Activated naive CD4-positive, alpha-beta T cell treated with anti-CD3 and anti-CD28 coated beads for 36 hours (primary cell): ENCODE data around the gene ERC2. TPM values are rescaled to one million over a fixed set of nuclear protein-coding genes. Genes with fewer than 3 reads are reported as not detected.

Source experiments
- CTCF ChIA-PET: fragments of 350-600 bp; sonication (Branson Sonifier 250); formaldehyde crosslinking; loops from one replicate; lab custom pipeline; 2021; ENCODE audit warnings: antibody characterized with exemption; lab: Charles Lee
- DNase-seq: peaks from one replicate; pipeline ENCODE4 v3.0.0-alpha.2; 2020
- H3K27ac Mint-ChIP-seq: one replicate; pipeline ENCODE4 v1.8.0; 2021; ENCODE audit warnings: mild to moderate bottlenecking, mixed read lengths
- H3K27me3 Mint-ChIP-seq: one replicate; pipeline ENCODE4 v1.8.0; 2021; ENCODE audit warnings: low read depth, mixed read lengths
- H3K36me3 Mint-ChIP-seq: one replicate; pipeline ENCODE4 v1.8.0; 2021; ENCODE audit warnings: low read depth, mixed read lengths
- H3K4me1 Mint-ChIP-seq: one replicate; pipeline ENCODE4 v1.8.0; 2021; ENCODE audit warnings: low read depth, mixed read lengths
- H3K4me3 Mint-ChIP-seq: one replicate; pipeline ENCODE4 v1.8.0; 2021; ENCODE audit warnings: mild to moderate bottlenecking, moderate library complexity, mixed read lengths
- H3K9me3 Mint-ChIP-seq: one replicate; pipeline ENCODE4 v1.8.0; 2021; ENCODE audit warnings: mixed read lengths
- intact Hi-C: fragments of 100-400 bp; cut with micrococcal nuclease; formaldehyde crosslinking; loops from one replicate; pipeline ENCODE4 v1.15.1; 2023
- microRNA-seq: library from miRNA; unstranded; fragments of <30 nt; microRNA quantifications from one replicate; pipeline ENCODE4 v1.2.0, GENCODE V29; 2022; ENCODE audit warnings: borderline microRNAs expressed, borderline replicate concordance
- total RNA-seq, 2 experiments: library from RNA; stranded (reverse); gene quantifications; one replicate each; pipeline ENCODE4 v1.2.3, GENCODE V29; 2021

ERC2 gene
- total RNA-seq, 2 experiments from 2014 or later = 0.12 TPM; not detected in 1

GRCh38 chr3:55469957-55470526, 998.2 kb downstream of the ERC2 start:
- Mint-ChIP-seq H3K9me3 (no peaks in the 10 kb centered on the region), H3K4me3 (no peak overlapping the region), H3K36me3 (no peaks in the 10 kb centered on the region), H3K27ac (no peak overlapping the region), H3K27me3 (peaks cover 10% of the 10 kb centered on the region), H3K4me1 (no peaks in the 10 kb centered on the region)
- intact Hi-C loops = no loop called here
- CTCF ChIA-PET = no interaction called here
- DNase-seq = no peak

- H3K27me3 Mint-ChIP-seq = peaks cover 10% of the 10 kb centered on the region
- no peak for DNase-seq
- H3K27ac Mint-ChIP-seq = no peak overlapping the region
- intact Hi-C loops = no loop called here
- no peaks in the 10 kb centered on the region for H3K9me3 Mint-ChIP-seq
- H3K4me3 Mint-ChIP-seq = no peak overlapping the region
- CTCF ChIA-PET = no interaction called here
- no peaks in the 10 kb centered on the region for H3K4me1 Mint-ChIP-seq
- no peaks in the 10 kb centered on the region for H3K36me3 Mint-ChIP-seq
These were observed 1000.0 kb downstream of the ERC2 start for GRCh38 chr3:55468251-55468650.

GRCh38 chr3:55467099-55467498, 1001.2 kb downstream of the ERC2 start:
- intact Hi-C loops = no loop called here
- CTCF ChIA-PET = no interaction called here
- H3K36me3 Mint-ChIP-seq = no peaks in the 10 kb centered on the region
- no peak overlapping the region for H3K27ac Mint-ChIP-seq
- no peaks in the 10 kb centered on the region for H3K9me3 Mint-ChIP-seq
- DNase-seq = no peak
- no peak overlapping the region for H3K4me3 Mint-ChIP-seq
- H3K27me3 Mint-ChIP-seq = peaks cover 5% of the 10 kb centered on the region
- H3K4me1 Mint-ChIP-seq = no peaks in the 10 kb centered on the region

GRCh38 chr3:55466526-55466925, 1001.7 kb downstream of the ERC2 start:
- Mint-ChIP-seq H3K9me3 (no peaks in the 10 kb centered on the region), H3K4me3 (no peak overlapping the region), H3K27me3 (peaks cover 2% of the 10 kb centered on the region), H3K4me1 (no peaks in the 10 kb centered on the region), H3K27ac (no peak overlapping the region), H3K36me3 (no peaks in the 10 kb centered on the region)
- no peak for DNase-seq
- intact Hi-C loops = no loop called here
- CTCF ChIA-PET = no interaction called here

GRCh38 chr3:55461896-55462295, 1006.4 kb downstream of the ERC2 start:
- Mint-ChIP-seq H3K36me3 (no peaks in the 10 kb centered on the region), H3K27ac (no peak overlapping the region), H3K9me3 (no peaks in the 10 kb centered on the region), H3K4me3 (no peak overlapping the region), H3K27me3 (peaks cover 2% of the 10 kb centered on the region), H3K4me1 (no peaks in the 10 kb centered on the region)
- CTCF ChIA-PET = no interaction called here
- intact Hi-C loops = no loop called here
- DNase-seq = no peak

- no peaks in the 10 kb centered on the region for H3K36me3 Mint-ChIP-seq
- H3K27ac Mint-ChIP-seq = no peak overlapping the region
- no peak overlapping the region for H3K4me3 Mint-ChIP-seq
- DNase-seq = no peak
- no peaks in the 10 kb centered on the region for H3K27me3 Mint-ChIP-seq
- H3K9me3 Mint-ChIP-seq = no peaks in the 10 kb centered on the region
- CTCF ChIA-PET = no interaction called here
- intact Hi-C loops = no loop called here
- no peaks in the 10 kb centered on the region for H3K4me1 Mint-ChIP-seq
These were observed 1008.4 kb downstream of the ERC2 start for GRCh38 chr3:55459838-55460237.

Small RNA genes lying within 50 kb of the gene (microRNA-seq; reads per million reads assigned to microRNA genes)
- not detected for gene MIR3938

Other genes starting within 250 kb of the ERC2 start
- 10 to 100 TPM; 29.0 to 29.3 TPM for gene CCDC66, start 88.7 kb upstream of the ERC2 start, total RNA-seq
- gene TASOR, start 214.8 kb upstream of the ERC2 start, total RNA-seq = 10 to 100 TPM; 39.3 to 39.8 TPM